NOMO-1 treated with DMSO at 0.1 percent for 48 hours (cell line): ENCODE measurements around the gene XRN2.
"Not testable (repeated sequence)": the region's sequence is repeated elsewhere in the genome, so short reads cannot be mapped to it uniquely, and the experiment has no call there.

Source experiments
- DNase-seq: peaks from one replicate; lab custom pipeline; 2025; ENCODE audit not compliant: unreplicated experiment; lab: John Stamatoyannopoulos, UW

The XRN2 gene

DNA sequence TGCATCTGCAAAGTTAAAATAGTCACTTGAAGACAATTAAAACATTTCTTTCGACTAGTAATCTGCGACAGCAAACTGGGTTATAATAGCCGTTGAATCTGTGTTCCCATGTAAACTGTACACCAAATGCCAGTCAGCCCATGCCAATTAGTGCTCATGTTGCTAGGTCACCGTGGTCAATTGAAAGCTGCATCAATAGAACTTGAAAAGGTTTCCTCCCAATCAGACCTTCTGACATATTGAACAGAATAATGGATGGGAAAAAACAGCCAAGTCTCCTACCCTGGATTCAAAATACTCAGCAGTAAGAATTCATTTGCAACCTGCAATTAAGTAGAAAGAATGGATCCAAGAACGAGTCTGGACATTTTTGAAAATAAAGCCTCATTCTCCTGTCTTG lies 83.0 kb downstream of the XRN2 start:
- DNase-seq = no peak

DNA sequence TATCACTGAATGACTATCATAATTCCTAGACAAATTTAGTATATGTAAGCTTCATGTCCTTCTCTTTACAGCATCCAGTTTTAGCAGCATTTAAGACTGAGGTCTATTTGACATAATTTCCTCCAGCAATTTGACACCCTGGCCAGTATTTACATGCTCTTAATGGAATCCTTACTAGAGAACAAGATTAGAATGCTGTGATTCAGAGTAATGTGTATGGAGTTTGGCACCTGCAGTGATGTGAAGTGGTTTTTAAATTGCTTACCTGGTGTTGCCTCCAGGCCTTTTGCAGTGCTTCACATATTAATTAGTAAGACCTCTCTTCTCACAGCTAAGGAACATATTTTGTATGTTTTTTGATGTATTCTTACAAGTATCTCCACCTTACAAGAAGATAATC lies 84.4 kb downstream of the XRN2 start:
- no peak for DNase-seq

DNA sequence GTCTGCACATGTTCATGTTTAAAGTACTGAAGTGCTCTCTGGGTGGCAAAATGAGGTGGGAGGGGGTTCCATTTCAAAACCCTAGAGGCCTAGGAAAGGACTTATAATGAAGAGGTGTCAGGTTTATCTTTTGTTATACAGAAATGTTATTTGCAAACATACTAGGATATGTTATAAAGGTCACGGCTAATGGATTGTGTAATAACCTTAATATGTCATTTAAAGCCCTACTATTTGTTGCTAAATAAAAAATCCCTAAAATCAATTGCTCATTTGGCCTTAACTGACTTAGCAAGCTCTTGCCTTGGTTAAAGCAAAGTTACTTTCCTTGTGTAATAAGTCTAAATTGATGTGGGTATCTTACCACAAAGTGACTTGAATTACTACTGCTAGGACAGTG lies 85.4 kb downstream of the XRN2 start:
- no peak for DNase-seq

DNA sequence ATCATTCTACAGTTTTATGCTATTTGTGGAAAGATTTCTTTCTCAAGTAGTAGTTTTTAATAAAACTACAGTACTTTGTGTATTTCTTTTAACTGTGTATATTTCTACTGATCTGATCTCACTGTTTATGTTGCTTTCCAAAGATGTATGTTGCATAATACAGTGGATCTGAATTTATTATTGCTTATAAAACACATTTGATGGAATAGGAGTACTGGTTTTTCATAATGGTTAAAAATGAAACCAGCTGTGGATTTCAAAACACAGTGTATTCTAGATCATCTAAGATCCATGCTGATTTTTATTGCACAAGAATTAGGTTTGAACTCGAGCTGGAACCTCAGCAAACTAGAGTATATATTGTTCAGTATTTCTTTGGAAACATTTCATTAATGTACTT lies 86.2 kb downstream of the XRN2 start:
- no peak for DNase-seq

DNA sequence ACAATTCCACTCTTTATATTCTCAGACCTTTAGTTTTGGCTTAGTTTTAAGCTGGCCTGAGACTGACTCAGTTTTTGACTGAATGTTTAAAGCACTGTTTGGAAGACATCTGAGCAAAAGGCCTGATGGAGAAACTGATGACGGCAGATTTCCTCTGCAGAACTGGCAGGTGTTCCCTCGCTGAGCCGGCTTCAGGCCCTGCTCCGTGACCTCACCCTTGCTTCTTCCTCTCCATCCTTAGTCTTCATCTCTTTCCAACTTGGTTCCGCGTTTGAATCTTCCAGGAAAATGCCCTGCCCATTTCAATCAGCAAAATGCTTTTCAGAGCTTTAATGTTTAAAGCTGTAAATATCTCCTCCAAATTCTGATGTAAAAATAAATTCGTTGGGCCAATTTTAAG lies 87.6 kb downstream of the XRN2 start:
- DNase-seq = no peak

DNA sequence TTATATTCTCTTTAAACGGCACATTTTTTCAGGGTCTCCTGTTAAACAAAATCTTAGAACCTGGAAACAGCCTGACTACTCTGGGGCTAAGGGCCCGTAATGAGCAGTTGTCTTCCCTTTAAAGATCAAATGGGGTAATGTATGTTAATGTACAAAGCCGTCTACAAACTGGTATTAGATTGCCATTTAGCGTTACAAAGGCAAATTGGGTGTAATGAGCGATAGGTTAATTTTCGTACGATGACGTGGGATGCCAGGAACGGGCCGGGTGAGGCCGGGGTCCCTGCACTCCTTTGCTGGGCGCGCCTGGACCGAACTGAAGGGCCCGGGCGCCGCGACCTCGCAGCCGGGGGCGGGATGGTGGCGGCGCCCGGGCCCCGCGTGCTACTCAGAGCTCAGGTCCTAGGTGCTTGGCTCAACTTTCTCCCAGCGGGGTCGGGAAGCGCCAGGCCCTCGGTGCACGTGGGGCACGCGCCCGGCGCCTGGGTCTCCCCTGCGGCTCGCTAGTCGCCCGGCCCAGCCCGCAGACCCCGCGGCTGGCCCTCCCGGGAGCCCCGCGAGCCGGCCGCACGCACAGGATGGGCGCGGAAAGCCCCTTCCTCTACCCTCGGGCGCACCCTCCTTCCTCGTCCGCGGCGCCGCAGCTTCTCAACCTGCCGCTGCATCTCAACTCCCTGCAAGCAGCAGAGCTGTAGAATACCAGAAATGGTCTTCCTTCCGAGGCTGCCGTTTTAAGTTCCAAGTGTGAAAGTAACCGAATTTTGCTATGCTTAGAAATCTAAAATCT lies 88.2 kb downstream of the XRN2 start:
- no peak for DNase-seq

DNA sequence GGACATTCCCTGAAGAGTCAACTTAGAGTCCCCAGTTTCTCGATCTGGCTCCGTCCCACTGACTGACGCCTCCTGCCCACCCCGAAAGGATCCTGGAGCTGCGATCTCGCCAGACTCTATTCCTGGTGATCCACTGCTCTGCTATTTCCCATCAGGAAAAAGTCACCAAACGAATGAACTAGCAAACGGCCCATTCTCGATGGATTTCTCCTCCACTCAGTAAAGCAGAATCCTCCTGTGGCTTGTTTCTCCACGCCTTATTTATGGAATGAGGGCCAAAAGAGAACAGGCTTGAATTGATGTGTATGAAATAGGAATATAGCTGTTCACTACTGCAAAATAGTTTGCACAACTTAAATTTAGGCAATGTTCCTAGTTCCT lies 88.8 kb downstream of the XRN2 start:
- no peak for DNase-seq

DNA sequence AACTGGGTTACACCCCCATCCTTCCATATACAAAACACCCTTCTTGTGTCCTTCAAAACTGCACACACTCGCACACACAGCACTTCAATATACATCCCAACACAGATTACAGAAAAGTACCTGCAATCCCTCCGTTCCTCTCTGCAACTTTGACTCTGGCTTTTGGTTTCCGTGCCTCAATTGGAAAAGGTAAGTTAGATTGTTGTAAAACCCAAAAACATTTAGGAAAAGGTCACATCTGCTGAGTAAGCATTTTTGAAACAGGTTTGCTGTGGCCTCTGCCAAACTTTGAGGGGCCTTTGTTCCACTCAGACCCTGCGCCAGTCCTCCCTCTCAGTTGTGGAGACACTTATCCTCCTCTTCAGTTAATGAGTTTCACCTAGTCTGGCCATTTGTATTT lies 90.0 kb downstream of the XRN2 start:
- DNase-seq = no peak

DNA sequence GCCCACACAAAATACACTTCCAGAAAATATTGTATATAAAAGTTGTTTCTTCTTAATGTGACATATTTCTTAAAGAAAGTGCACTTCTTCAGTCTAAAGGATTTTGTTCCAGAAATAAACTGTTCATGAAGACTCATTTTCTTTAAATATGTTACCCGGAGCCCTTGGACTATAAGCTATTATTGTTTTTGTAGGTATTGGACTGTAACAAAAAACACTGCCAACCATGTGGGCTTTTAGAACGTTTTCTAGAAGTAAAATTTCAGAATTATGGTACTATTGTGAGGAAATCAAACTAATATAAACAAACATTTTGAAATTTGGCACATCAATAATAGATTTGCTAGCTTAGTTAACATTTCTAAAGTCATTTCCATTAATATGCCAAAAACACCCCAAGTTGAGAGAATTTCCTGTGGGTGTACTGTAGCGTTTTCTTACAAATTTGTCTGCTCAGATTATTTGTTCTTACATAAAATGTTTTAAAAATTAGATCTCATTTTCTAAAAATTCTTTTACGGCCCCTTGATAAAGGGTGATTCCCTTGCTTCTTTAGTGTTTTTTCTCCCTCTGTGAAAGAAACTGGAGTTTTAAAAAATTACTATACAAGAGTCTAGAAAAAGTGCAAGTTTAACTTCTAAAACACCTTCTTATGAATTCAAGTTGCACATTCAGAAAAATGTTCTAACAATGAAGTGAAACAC lies 90.8 kb downstream of the XRN2 start:
- no peak for DNase-seq

DNA sequence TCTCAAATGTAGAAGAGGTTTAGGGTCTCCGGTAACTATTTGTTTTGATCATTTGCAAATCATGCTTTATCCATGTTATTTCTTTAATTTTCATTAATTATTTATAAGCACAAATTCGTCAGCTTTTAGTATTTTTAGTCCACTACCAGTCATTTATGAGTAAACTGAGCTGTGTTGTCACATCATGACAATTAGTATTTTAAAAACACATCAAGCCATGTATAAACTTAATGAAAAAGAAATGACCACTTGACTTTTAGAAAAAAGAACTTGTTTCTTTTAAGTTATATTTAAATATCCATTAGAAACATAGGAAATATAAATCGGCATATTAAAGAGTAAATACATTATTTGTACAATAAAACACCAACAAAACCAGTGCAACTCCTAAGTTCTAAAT lies 91.4 kb downstream of the XRN2 start:
- no peak for DNase-seq

DNA sequence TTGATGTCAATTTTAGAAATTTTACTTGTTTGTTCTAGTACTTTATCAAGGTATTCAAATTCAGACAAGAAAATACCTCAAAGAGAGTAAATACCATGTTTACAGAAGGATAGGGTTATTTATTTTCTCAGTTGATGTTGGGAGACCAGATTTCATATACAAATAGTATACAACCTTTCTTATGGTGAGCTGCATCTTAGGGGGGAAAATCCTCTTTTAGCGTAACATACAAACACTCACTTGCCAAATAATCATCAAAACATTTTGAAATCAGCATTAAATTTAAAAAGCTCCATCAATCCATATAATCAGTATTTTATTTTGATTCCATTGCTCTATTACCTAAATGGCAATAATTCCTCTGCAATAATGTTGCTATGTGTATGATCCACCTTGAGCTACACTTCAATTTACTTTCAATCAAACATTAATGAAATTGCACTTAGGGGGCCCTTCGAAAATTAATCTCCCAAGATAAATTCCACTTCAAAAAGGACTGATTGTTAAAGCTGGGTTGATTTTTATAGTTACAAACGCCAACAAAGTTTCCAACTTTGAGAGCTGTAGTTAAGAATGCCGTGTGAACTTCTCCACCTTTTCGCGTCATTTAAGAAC lies 92.0 kb downstream of the XRN2 start:
- no peak for DNase-seq

DNA sequence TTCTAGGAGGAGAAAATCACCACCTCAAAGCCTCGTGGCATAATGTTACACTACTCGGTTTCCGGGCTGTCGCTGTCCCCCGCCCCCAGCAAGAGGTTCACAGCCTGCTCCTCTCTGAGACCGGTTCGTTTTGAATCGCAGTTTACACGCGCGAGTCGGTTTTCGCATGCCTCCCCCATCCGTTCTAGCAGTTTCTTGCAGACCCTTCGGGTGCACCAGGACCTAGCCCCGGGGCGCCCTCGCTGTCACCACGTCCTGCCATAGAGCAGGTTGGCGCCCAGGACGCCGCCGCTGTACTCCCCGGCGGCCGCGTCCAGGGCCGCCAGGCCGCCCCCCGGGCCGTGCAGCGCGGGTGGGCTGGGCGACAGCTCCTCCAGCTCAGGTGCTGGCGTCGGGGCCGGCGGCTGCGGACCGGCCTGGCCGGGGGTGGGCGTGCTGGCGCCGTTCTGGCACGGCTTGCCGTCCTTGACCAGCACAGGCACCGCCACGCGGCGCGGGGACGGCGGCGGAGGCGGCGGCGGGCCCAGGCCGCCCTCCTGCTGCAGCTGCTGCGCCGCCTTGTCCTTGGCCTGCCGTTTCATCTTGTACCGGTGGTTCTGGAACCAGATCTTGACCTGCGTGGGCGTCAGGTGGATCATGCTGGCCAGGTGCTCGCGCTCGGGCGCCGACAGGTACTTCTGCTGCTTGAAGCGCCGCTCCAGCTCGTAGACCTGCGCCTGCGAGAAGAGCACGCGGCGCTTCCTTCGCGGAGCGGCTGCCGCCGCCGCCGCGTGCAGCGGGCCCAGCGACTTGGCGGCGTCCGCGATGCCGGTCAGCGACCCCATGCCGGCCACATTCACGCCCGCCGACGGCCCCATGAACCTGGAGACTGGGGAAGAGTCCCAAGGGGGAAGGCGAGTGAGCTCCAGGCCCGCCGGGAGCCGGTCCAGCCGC lies 92.8 kb downstream of the XRN2 start:
- no peak for DNase-seq

DNA sequence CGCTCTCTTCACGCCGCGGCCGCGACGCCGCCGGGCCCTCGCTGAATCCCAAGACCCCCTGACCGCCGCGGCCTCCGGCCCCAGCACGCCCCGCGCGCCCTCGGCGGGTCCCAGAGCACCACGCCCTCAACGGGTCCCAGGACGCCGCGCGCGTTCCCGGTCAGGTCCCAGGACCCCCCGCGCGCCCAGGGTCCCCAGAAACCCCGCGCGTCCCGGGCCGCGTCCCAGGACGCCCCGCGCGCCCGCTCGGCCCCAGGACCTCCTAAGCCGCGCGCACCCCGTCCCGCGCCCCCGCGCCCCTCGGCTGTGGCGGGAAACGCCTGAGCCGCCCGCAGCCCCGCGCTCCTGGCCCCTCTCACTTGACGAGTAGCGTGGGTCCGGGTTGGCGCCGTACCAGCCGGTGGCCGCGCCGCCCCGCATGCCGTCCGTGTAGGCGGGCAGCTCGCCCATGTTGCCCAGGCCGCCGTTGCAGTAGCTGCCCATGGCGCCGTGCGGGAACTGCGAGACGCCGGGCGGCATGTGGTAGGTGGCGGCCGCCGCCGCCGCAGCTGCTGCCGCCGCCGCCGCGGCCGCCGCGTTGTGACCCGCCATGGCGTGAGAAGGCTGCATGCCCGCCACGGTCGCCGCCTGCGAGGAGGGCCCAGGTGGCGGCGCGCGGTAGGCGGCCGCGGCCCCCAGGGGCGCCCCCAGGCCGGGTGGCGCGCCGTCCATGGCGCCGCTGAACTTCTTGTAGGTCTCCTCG lies 93.6 kb downstream of the XRN2 start:
- DNase-seq = no peak

DNA sequence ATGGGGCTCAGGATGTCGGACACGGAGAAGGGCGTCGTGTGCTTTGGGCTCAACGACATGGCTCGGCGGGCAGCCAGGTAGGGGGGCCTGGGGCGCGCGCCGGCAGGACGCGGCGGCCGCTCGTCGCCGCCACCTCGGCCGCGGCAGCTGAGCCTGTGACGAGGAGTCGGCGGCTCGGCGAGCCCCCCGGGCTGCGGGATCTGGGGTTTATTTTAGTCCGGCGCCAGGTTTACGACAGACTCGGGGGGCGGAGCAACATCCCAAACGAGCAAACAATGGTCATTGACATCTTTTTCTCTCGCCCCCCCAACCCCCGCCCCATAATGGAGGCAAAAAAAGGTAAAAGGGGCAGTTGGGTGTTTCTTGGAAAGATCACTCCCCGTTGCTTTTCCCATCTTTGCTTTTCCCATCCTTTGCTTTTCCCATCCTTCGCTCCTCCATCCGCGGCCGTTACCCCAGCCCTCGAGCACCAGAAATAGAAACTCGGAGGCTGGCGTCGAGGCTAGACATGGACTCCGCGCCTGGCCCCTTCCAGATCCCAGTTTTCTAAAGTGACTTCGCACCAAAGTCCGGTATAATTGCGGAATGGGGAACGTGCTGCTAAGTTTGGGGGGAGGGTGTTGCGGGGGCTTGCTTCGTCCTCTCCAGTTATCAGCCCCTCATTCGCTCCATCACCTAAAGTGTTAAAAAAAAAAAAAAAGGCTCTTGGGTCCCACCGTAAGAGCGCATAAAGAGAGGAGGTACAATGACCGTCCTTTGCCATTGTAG lies 94.4 kb downstream of the XRN2 start, which contains the start of gene NKX2-4:
TSS of gene NKX2-4 (minus strand) at position 186 of the 768 bp plus-strand sequence. CDS start at position 59, 127 bp downstream.
- no peak for DNase-seq

DNA sequence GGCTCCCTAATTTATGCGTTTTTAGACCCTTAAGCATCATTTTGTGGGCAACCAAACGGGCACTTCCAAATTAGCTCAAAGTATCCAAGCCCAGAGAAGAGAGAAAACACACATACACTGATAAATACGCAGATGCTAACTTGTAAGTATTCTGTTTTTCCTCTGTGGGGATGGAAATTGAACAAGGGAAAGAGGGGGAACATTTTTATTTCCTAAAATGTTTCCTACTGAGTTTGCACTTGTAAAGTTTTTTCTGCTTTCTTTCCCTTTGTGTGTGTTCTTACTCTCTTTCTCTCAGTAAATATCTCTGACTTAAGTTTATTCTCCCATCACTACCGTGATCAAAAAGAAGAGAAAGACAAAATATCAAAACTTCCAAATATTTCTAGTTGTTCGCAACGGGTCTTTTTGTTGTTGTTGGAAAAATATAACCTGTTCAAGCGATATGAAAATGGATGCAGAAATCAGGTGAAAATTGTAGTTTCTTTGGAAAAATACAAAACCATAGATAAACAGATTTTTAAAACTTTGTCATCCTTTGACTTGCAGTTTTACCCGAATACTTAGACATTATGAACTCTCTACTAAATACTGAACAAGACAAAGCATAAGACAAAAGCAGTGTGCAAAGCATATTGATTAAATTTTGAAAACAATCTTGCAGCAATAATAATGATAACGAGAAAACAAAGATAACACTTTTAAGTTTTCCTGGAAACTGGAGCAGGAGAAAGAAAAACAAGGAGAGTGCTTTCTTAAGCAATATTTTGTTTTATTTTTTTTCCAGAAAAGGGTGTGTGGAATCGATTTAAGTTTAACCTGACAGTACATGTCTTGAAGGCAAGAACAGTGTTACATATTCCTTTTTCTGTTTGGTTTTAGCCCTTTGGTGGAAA lies 95.2 kb downstream of the XRN2 start:
- no peak for DNase-seq

DNA sequence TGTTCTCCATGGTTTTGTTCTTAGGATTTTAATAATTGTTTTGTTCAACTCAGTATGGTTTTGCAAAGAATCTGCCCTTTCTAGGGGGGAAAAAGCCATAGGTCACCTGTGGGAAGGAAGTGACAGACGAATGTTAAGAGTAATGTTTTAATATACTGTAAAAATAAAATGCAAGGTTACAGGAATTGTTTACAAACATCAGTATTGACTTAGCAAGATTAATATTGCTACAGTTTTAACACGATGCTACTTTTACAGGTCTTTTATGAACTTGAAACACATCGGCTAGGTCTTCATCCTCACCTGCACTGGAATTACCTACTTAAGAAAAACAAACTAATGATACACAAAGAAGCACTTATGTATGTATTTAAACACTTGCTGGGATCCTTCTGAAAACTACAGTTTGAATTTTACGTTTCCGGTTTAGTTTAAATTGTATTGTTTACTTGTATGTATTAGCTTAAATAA lies 95.9 kb downstream of the XRN2 start:
- DNase-seq = no peak

DNA sequence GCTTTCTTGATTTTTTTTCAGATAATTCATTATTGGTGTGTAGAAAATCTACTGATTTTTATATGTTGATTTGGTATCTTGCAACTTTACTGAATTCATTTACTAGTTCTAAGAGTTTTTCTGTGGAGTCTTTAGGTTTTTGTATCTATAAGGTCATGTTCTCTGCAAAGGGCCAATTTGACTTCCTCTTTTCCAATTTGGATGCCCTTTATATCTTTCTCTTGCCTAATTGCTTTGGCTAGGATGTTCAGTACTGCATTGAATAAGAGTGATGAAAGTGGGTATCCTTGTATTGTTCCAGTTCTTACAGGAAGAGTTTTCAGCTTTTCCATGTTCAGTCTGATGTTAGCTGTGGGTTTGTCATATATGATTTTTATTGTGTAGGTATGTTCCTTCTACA lies 108.6 kb downstream of the XRN2 start:
- DNase-seq = no peak

DNA sequence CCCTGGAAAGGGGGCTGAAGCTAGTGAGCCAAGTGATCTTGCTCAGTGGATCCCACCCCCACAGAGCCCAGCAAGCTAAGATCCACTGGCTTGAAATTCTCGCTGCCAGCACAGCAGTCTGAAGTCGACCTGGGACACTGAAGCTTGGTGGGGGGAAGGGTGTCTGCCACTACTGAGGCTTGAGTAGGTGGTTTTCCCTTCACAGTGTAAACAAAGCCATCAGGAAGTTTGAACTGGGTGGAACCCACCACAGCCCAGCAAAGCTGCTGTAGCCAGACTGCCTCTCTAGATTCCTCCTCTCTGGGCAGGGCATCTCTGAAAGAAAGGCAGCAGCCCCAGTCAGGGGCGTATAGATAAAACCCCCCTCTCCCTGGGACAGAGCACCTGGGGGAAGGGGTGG lies 110.9 kb downstream of the XRN2 start:
- DNase-seq = not testable (repeated sequence)

DNA sequence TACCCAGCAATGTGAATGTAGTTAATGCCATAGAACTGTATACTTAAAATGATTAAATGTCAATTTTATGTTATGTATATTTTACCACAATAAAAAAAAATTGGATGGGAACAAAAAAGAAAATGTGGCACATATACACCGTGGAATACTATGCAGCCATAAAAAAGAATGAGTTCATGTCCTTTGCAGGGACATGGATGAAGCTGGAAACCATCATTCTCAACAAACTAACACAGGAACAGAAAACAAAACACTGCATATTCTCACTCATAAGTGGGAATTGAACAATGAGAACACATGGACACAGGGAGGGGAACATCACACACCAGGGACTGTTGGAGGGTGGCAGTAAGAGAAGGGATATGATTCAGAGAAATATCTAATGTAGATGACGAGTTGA lies 116.0 kb downstream of the XRN2 start:
- DNase-seq = not testable (repeated sequence)
